HCT116 (cell line): Measurements from ENCODE around the gene CAPRIN2. TPM values are rescaled to one million over a fixed set of nuclear protein-coding genes. Genes with fewer than 3 reads are reported as not detected.

Source experiments
- ATAC-seq: fragments of 200-7000 bp; cut with Tn5 transposase; 2 replicates; pipeline ENCODE4 v1.9.1; 2020; ENCODE audit warnings: mild to moderate bottlenecking, moderate library complexity
- BruUV-seq: library from RNA; stranded (reverse); fragments of 400-500 nt; replicated peaks from 2 replicates; lab custom pipeline; 2021; lab: Mats Ljungman, UMichigan
- CTCF ChIA-PET: fragments of 300-600 bp; sonication (Branson Sonifier 250); formaldehyde crosslinking; loops from one replicate; lab custom pipeline; 2021; ENCODE audit warnings: antibody characterized with exemption; lab: Charles Lee
- POLR2A ChIA-PET: fragments of 300-600, 350-600 bp; sonication (Branson Sonifier 250); formaldehyde crosslinking; loops from one replicate; lab custom pipeline; 2021; ENCODE audit warnings: antibody characterized with exemption; lab: Charles Lee
- RAD21 ChIA-PET, 2 experiments: fragments of 300-600 bp; sonication (Branson Sonifier 250); formaldehyde crosslinking; loops; one replicate each; lab custom pipeline; 2023; ENCODE audit warnings: low total read pairs in 2 of 2; ENCODE audit not compliant: uncharacterized antibody in 2 of 2, unreplicated experiment in 2 of 2, low non-redundant PET in 1 of 2; lab: Charles Lee
- DNase-seq: peaks from one replicate; pipeline ENCODE4 v3.0.0-alpha.2; 2010; ENCODE audit warnings: low read depth, low spot score
- H2AFZ ChIP-seq: fragments of 200-600 bp; shearing (Covaris generic), sonication (generic); 2 replicates; pipeline ENCODE4 v1.6.1; 2017; ENCODE audit warnings: low read depth, mixed run types, mixed read lengths, antibody characterized with exemption, low read length; ENCODE audit not compliant: poor library complexity, severe bottlenecking
- H3K27ac ChIP-seq: 2 replicates; pipeline ENCODE4 v1.5.1; 2012; ENCODE audit warnings: low read depth, low read length
- H3K27me3 ChIP-seq: fragments of 200-600 bp; sonication (generic); 2 replicates; pipeline ENCODE4 v1.6.1; 2016; ENCODE audit warnings: mixed run types, low read length, mixed read lengths; ENCODE audit not compliant: insufficient read depth
- H3K36me3 ChIP-seq, 2 experiments: fragments of 200-500 bp in 1 of 2; fragments of 200-600 bp in 1 of 2; sonication (Bioruptor generic) in 1 of 2; sonication (generic) in 1 of 2; 2 replicates each; pipeline versions ENCODE4 v1.5.1 to v1.6.1; 2014 to 2016; ENCODE audit warnings: low read length in 2 of 2, inconsistent platforms in 1 of 2, mixed read lengths in 1 of 2, mixed run types in 1 of 2; ENCODE audit not compliant: insufficient read depth in 2 of 2, control insufficient read depth in 1 of 2
- H3K4me1 ChIP-seq, 2 experiments: fragments of 200-600 bp in 1 of 2; sonication (generic) in 1 of 2; 2 replicates each; pipeline versions ENCODE4 v1.5.1 to v1.6.1; 2012 to 2017; ENCODE audit warnings: low read length in 2 of 2, inconsistent platforms in 1 of 2, mild to moderate bottlenecking in 1 of 2, mixed read lengths in 1 of 2, mixed run types in 1 of 2, moderate library complexity in 1 of 2; ENCODE audit not compliant: insufficient read depth in 2 of 2, control insufficient read depth in 1 of 2
- H3K4me2 ChIP-seq: fragments of 200-600 bp; sonication (generic); 2 replicates; pipeline ENCODE4 v1.6.1; 2017; ENCODE audit warnings: mixed run types, low read length, mixed read lengths
- H3K4me3 ChIP-seq, 2 experiments: fragments of 200-600 bp in 1 of 2; sonication (generic) in 1 of 2; replicated peaks in 1 of 2; 2 replicates each; pipeline ENCODE4 v1.5.1; 2011 to 2016; ENCODE audit warnings: low read length in 2 of 2, control low read depth in 1 of 2, low read depth in 1 of 2, mild to moderate bottlenecking in 1 of 2, mixed read lengths in 1 of 2, mixed run types in 1 of 2
- H3K79me2 ChIP-seq: fragments of 200-600 bp; sonication (generic); 2 replicates; pipeline ENCODE4 v1.6.1; 2017; ENCODE audit warnings: mild to moderate bottlenecking, mixed run types, low read length, moderate library complexity, mixed read lengths; ENCODE audit not compliant: insufficient read depth
- H3K9ac ChIP-seq: fragments of 200-600 bp; sonication (generic); 2 replicates; pipeline ENCODE4 v1.6.1; 2016; ENCODE audit warnings: low read length, mixed read lengths
- H3K9me2 ChIP-seq: fragments of 200-600 bp; sonication (generic), shearing (Covaris generic); 2 replicates; pipeline ENCODE4 v1.6.1; 2017; ENCODE audit warnings: mixed run types, mild to moderate bottlenecking, moderate library complexity; ENCODE audit not compliant: insufficient read depth
- H3K9me3 ChIP-seq, 2 experiments: fragments of 200-500 bp in 1 of 2; fragments of 200-600 bp in 1 of 2; sonication (Bioruptor generic) in 1 of 2; sonication (generic) in 1 of 2; 2 replicates each; pipeline ENCODE4 v1.6.1; 2014 to 2017; ENCODE audit warnings: low read length in 2 of 2, mixed read lengths in 2 of 2, inconsistent platforms in 1 of 2, low read depth in 1 of 2, mild to moderate bottlenecking in 1 of 2, mixed run types in 1 of 2, moderate library complexity in 1 of 2; ENCODE audit not compliant: control insufficient read depth in 1 of 2, insufficient read depth in 1 of 2
- H4K20me1 ChIP-seq: fragments of 200-600 bp; sonication (generic), shearing (Covaris generic); 2 replicates; pipeline ENCODE4 v1.6.1; 2017; ENCODE audit warnings: mixed run types, mild to moderate bottlenecking, moderate library complexity; ENCODE audit not compliant: insufficient read depth
- ATF3 ChIP-seq: IDR thresholded peaks from 2 replicates; pipeline ENCODE4 v1.6.1; 2012
- CBX3 ChIP-seq: IDR thresholded peaks from 2 replicates; pipeline ENCODE4 v1.6.1; 2012; ENCODE audit warnings: low read depth
- CEBPB ChIP-seq: IDR thresholded peaks from 2 replicates; pipeline ENCODE4 v1.6.1; 2012; ENCODE audit warnings: low read depth
- ELF1 ChIP-seq: IDR thresholded peaks from 2 replicates; pipeline ENCODE4 v1.6.1; 2012; ENCODE audit warnings: low read depth, borderline replicate concordance
- EZH2 ChIP-seq: fragments of 200-600 bp; sonication (generic); IDR thresholded peaks from 2 replicates; pipeline ENCODE4 v1.6.1; 2017; ENCODE audit warnings: antibody characterized with exemption, mixed run types
- MAX ChIP-seq: IDR thresholded peaks from 2 replicates; pipeline ENCODE4 v1.6.1; 2012
- REST ChIP-seq: IDR thresholded peaks from 2 replicates; pipeline ENCODE4 v1.6.1; 2012; ENCODE audit warnings: low read depth
- SIN3A ChIP-seq: IDR thresholded peaks from 2 replicates; pipeline ENCODE4 v1.6.1; 2012; ENCODE audit warnings: low read depth
- SP1 ChIP-seq: IDR thresholded peaks from 2 replicates; pipeline ENCODE4 v1.6.1; 2012; ENCODE audit warnings: low read depth
- SRF ChIP-seq: IDR thresholded peaks from 2 replicates; pipeline ENCODE4 v1.6.1; 2012; ENCODE audit warnings: low read depth
- TCF7L2 ChIP-seq: IDR thresholded peaks from 2 replicates; pipeline ENCODE4 v1.7.0; 2011; ENCODE audit warnings: borderline replicate concordance, inconsistent platforms; ENCODE audit not compliant: insufficient read depth, insufficient read length; ENCODE audit errors: extremely low read depth
- YY1 ChIP-seq: IDR thresholded peaks from 2 replicates; pipeline ENCODE4 v1.6.1; 2011; ENCODE audit warnings: low read length, low read depth, moderate library complexity, mild to moderate bottlenecking; ENCODE audit not compliant: insufficient replicate concordance; ENCODE audit errors: extremely low read depth
- ZBTB33 ChIP-seq: IDR thresholded peaks from 2 replicates; pipeline ENCODE4 v1.6.1; 2011; ENCODE audit warnings: mild to moderate bottlenecking, low read length, moderate library complexity; ENCODE audit not compliant: insufficient replicate concordance; ENCODE audit errors: extremely low read depth
- ZFX ChIP-seq: fragments of 450-650 bp; IDR thresholded peaks from 2 replicates; pipeline ENCODE4 v1.6.1; 2017
- ZNF274 ChIP-seq: fragments of 200-500 bp; sonication (Bioruptor generic); IDR thresholded peaks from 2 replicates; pipeline ENCODE4 v1.6.1; 2014; ENCODE audit warnings: mild to moderate bottlenecking, low read depth, low read length, inconsistent platforms
- intact Hi-C: fragments of 100-400 bp; cut with micrococcal nuclease; formaldehyde crosslinking; loops from 2 replicates; pipeline ENCODE4 v1.10.0; 2022
- total RNA-seq: library from RNA; stranded (reverse); gene quantifications from one replicate; pipeline ENCODE4 v1.2.1, GENCODE V29; 2021; ENCODE audit not compliant: unreplicated experiment

The CAPRIN2 gene
- total RNA-seq, 1 experiment from 2014 or later = 30.8 TPM

GRCh38 chr12:30783946-30784345, 29.2 kb upstream of the CAPRIN2 start (continued):
- no peak for TF ChIP-seq REST
- no peak for TF ChIP-seq ZNF274
- TF ChIP-seq, all 23 proteins: peak for 0

GRCh38 chr12:30782316-30783173, 27.8 kb upstream of the CAPRIN2 start:
- Histone ChIP-seq H3K9me2 (no peaks in the 10 kb centered on the region), H3K4me1 (no peaks in the 10 kb centered on the region), H3K79me2 (no peaks in the 10 kb centered on the region), H3K27ac (no peak overlapping the region), H3K36me3 (no peaks in the 10 kb centered on the region), H3K9ac (no peak overlapping the region), H3K9me3 (no peaks in the 10 kb centered on the region), H4K20me1 (no peaks in the 10 kb centered on the region), H2AFZ (no peak overlapping the region), H3K27me3 (no peaks in the 10 kb centered on the region), H3K4me3 (no peak overlapping the region), H3K4me2 (no peak overlapping the region)
- TF ChIP-seq ELF1 = no peak
- no peak for TF ChIP-seq ZFX
- TF ChIP-seq ATF3 = no peak
- no peak for TF ChIP-seq TCF7L2
- no peak for TF ChIP-seq CEBPB
- no peak for TF ChIP-seq MAX
- TF ChIP-seq CBX3 = no peak
- no peak for TF ChIP-seq SP1
- TF ChIP-seq EZH2 = no peak
- no peak for TF ChIP-seq SIN3A
- no peak for TF ChIP-seq SRF
- TF ChIP-seq YY1 = no peak
- no peak for TF ChIP-seq ZBTB33
- no peak for TF ChIP-seq ZNF274
- CTCF ChIA-PET = no interaction called here
- BruUV-seq = no TSS peak
- peak; percentile 42; the same call in 1 of the 2 replicates for ATAC-seq
- no peak for DNase-seq
- RAD21 ChIA-PET = no interaction called here
- intact Hi-C loops = no loop called here
- POLR2A ChIA-PET = interaction anchor here (0.6 kb wide), 1 partner anchor 40 kb away, joined by 3 read pairs; no protein-coding TSS in a partner anchor
